ENCODE data around the gene GRIN3B. TPM values are rescaled to one million over a fixed set of nuclear protein-coding genes. Genes with fewer than 3 reads are reported as not detected.

The GRIN3B gene
- total and polyA plus RNA-seq, 7 experiments from 2014 or later = 0.10 to 0.56 (median 0.19) TPM; not detected in 4

- no peaks in the 10 kb centered on the region for H3K9me3 ChIP-seq (ENCODE audit: control insufficient read depth in 2 of 3, low read length in 3 of 3)
- ChIA-PET CTCF (no interaction called here), POLR2A (no interaction called here)
- no peak overlapping the region for H3K27ac ChIP-seq (ENCODE audit: low read depth, low read length)
- peaks cover 0 to 84% (median 0%) of the 10 kb centered on the region in 3 experiments for H3K36me3 ChIP-seq (ENCODE audit: control insufficient read depth in 2 of 3, insufficient read depth in 3 of 3, low read length in 3 of 3)
- Mint-ChIP-seq H3K4me1 (peaks cover 1 to 8% (median 5%) of the 10 kb centered on the region in 7 donors), H3K36me3 (peaks cover 0 to 8% (median 0%) of the 10 kb centered on the region in 5 donors), H3K9me3 (no peaks in the 10 kb centered on the region), H3K27me3 (no peaks in the 10 kb centered on the region), H3K4me3 (no peak overlapping the region), H3K27ac (no peak overlapping the region)
- ATAC-seq (no peak), DNase-seq (no peak)
- H3K27me3 ChIP-seq (ENCODE audit: control insufficient read depth in 2 of 2, insufficient read depth in 2 of 2, low read length in 2 of 2) = no peaks in the 10 kb centered on the region
- H3K4me1 ChIP-seq (ENCODE audit: control insufficient read depth in 2 of 2, insufficient read depth in 2 of 2, low read length in 2 of 2) = no peaks in the 10 kb centered on the region
- intact Hi-C loops (cut with micrococcal nuclease) = no loop called here
- no peak overlapping the region for H3K4me3 ChIP-seq (ENCODE audit: low read length)
Measured at GRCh38 chr19:990119-990571, 10.1 kb upstream of the GRIN3B start.

DNA sequence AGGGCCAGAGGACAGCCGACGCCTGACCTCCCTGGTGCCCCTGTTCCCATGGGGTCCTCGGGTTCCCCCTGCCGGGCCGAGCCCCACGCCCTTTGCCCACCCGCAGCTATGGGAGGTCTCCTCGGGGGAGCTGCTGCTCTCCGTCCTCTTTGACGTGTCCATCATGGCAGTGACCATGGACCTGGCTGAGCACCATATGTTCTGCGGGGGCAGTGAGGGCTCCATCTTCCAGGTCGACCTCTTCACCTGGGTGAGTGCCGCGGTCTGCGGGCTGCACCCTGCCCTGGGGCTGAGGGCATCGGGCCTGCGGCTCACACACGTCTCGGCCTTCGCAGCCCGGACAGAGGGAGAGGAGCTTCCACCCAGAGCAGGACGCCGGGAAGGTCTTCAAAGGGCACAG is 9.5 kb upstream of the GRIN3B start:
- peak overlapping the region; percentile 12 for H3K27ac ChIP-seq (ENCODE audit: low read depth, low read length)
- no peaks in the 10 kb centered on the region for H3K27me3 ChIP-seq (ENCODE audit: control insufficient read depth in 2 of 2, insufficient read depth in 2 of 2, low read length in 2 of 2)
- no peaks in the 10 kb centered on the region for H3K9me3 ChIP-seq (ENCODE audit: control insufficient read depth in 2 of 3, low read length in 3 of 3)
- H3K36me3 Mint-ChIP-seq = peaks cover 0 to 8% (median 0%) of the 10 kb centered on the region in 5 donors
- no peak overlapping the region for H3K27ac Mint-ChIP-seq
- H3K4me3 Mint-ChIP-seq = no peak overlapping the region
- intact Hi-C loops (cut with micrococcal nuclease) = no loop called here
- ATAC-seq = no peak
- H3K27me3 Mint-ChIP-seq = no peaks in the 10 kb centered on the region
- peaks cover 0 to 4% of the 10 kb centered on the region in 2 donors for H3K4me1 ChIP-seq (ENCODE audit: control insufficient read depth in 2 of 2, insufficient read depth in 2 of 2, low read length in 2 of 2)
- H3K4me3 ChIP-seq (ENCODE audit: low read length) = no peak overlapping the region
- DNase-seq = no peak
- peaks cover 0 to 83% (median 0%) of the 10 kb centered on the region in 3 experiments for H3K36me3 ChIP-seq (ENCODE audit: control insufficient read depth in 2 of 3, insufficient read depth in 3 of 3, low read length in 3 of 3)
- no peaks in the 10 kb centered on the region for H3K9me3 Mint-ChIP-seq
- H3K4me1 Mint-ChIP-seq = peaks cover 0 to 4% (median under 1%) of the 10 kb centered on the region in 7 donors
- ChIA-PET POLR2A (interaction anchor here (0.8 kb wide), 1 partner anchor 181 kb away, joined by 3 read pairs; no protein-coding TSS in a partner anchor), CTCF (no interaction called here)

- H3K27me3 Mint-ChIP-seq = peaks cover 0 to 2% (median 0%) of the 10 kb centered on the region in 5 donors
- no peak overlapping the region for H3K27ac Mint-ChIP-seq
- peak overlapping the region; percentile 12 for H3K27ac ChIP-seq (ENCODE audit: low read depth, low read length)
- peaks cover 5 to 10% of the 10 kb centered on the region in 2 donors for H3K4me1 ChIP-seq (ENCODE audit: control insufficient read depth in 2 of 2, insufficient read depth in 2 of 2, low read length in 2 of 2)
- ATAC-seq = peak; percentile 79
- no peaks in the 10 kb centered on the region for H3K27me3 ChIP-seq (ENCODE audit: control insufficient read depth in 2 of 2, insufficient read depth in 2 of 2, low read length in 2 of 2)
- intact Hi-C loops (cut with micrococcal nuclease) = no loop called here
- ChIA-PET CTCF (no interaction called here), POLR2A (interaction anchor here (0.8 kb wide), 1 partner anchor 180 kb away, joined by 3 read pairs; no protein-coding TSS in a partner anchor)
- peak in 7 of 9 donors; percentile 22 to 84 (median 31) for DNase-seq
- peaks cover under 1 to 6% (median 2%) of the 10 kb centered on the region in 7 donors for H3K4me1 Mint-ChIP-seq
- H3K4me3 Mint-ChIP-seq = no peak overlapping the region
- peaks cover 0 to 77% (median 0%) of the 10 kb centered on the region in 3 experiments for H3K36me3 ChIP-seq (ENCODE audit: control insufficient read depth in 2 of 3, insufficient read depth in 3 of 3, low read length in 3 of 3)
- no peaks in the 10 kb centered on the region for H3K9me3 Mint-ChIP-seq
- H3K4me3 ChIP-seq (ENCODE audit: low read length) = no peak overlapping the region
- peaks cover 0 to 8% (median 0%) of the 10 kb centered on the region in 5 donors for H3K36me3 Mint-ChIP-seq
- H3K9me3 ChIP-seq (ENCODE audit: control insufficient read depth in 2 of 3, low read length in 3 of 3) = no peaks in the 10 kb centered on the region
Measured at GRCh38 chr19:991174-991931, 8.9 kb upstream of the GRIN3B start.

DNA sequence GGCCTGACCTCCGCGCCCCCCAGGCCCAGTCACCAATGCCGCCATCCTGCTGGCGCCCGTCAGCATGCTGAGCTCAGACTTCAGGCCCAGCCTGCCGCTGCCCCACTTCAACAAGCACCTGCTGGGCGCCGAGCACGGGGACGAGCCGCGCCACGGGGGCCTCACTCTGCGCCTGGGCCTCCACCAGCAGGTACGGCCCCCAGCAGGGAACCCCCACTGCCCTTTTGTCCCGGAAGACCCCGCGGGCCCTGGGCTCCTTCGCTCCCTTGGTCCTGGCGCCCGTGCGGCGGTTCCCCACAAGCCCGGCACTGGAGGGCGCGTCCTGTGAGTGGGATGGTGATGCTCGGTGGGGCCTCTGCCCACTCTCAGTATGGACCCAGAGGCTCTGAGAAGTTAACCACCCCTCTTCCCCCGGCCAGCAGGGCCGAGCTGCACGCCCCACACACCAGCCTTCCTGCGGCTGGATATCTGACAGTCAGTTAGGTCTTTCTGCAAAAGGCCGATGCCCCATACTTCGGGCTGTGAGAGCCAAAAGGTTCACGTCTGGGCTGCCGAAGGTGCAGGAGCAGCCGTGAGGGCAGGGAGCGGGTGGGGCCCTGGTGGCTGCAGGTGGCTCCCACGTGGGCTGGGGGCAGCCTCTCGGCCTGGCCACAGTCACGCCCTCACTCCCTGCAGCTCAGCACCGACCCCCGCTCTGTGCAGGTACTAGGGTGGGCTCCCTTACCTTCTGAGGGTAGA is 8.1 kb upstream of the GRIN3B start:
- peaks cover 0 to 71% (median 0%) of the 10 kb centered on the region in 3 experiments for H3K36me3 ChIP-seq (ENCODE audit: control insufficient read depth in 2 of 3, insufficient read depth in 3 of 3, low read length in 3 of 3)
- intact Hi-C loops (cut with micrococcal nuclease) = no loop called here
- H3K4me3 ChIP-seq (ENCODE audit: low read length) = no peak overlapping the region
- no peak for ATAC-seq
- peaks cover 12 to 13% of the 10 kb centered on the region in 2 donors for H3K4me1 ChIP-seq (ENCODE audit: control insufficient read depth in 2 of 2, insufficient read depth in 2 of 2, low read length in 2 of 2)
- no peaks in the 10 kb centered on the region for H3K9me3 ChIP-seq (ENCODE audit: control insufficient read depth in 2 of 3, low read length in 3 of 3)
- ChIA-PET POLR2A (no interaction called here), CTCF (no interaction called here)
- peaks cover 0 to 9% (median 0%) of the 10 kb centered on the region in 5 donors for H3K27me3 Mint-ChIP-seq
- H3K36me3 Mint-ChIP-seq = peaks cover 0 to 6% (median 0%) of the 10 kb centered on the region in 5 donors
- no peak overlapping the region for H3K4me3 Mint-ChIP-seq
- H3K4me1 Mint-ChIP-seq = peaks cover 6 to 10% (median 7%) of the 10 kb centered on the region in 7 donors
- H3K9me3 Mint-ChIP-seq = no peaks in the 10 kb centered on the region
- no peak overlapping the region for H3K27ac ChIP-seq (ENCODE audit: low read depth, low read length)
- no peak overlapping the region for H3K27ac Mint-ChIP-seq
- no peak for DNase-seq
- H3K27me3 ChIP-seq (ENCODE audit: control insufficient read depth in 2 of 2, insufficient read depth in 2 of 2, low read length in 2 of 2) = no peaks in the 10 kb centered on the region

DNA sequence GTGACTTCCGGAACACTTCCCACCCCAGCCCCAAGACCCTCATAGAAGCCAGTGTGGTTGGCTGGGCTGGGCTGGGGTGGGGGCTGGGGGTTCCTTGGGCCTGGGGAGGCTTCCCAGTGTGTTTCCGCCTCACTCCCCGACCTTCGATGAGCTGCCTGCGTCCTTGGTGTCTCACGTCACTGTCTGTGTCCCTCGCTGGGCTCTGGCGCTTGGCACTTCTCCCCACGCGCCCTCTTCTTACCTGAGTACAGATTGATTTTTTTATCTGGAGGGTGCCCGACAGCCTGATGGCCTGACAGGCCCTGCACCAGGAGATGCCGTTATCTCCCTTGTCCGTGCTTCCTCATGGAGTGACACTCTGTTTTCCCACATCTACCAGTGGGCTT is 7.6 kb upstream of the GRIN3B start:
- Histone ChIP-seq H3K4me3 (ENCODE audit: low read length) (no peak overlapping the region), H3K27ac (ENCODE audit: low read depth, low read length) (no peak overlapping the region), H3K4me1 (ENCODE audit: control insufficient read depth in 2 of 2, insufficient read depth in 2 of 2, low read length in 2 of 2) (peaks cover 14 to 18% of the 10 kb centered on the region in 2 donors), H3K36me3 (ENCODE audit: control insufficient read depth in 2 of 3, insufficient read depth in 3 of 3, low read length in 3 of 3) (peaks cover 0 to 66% (median 0%) of the 10 kb centered on the region in 3 experiments), H3K9me3 (ENCODE audit: control insufficient read depth in 2 of 3, low read length in 3 of 3) (no peaks in the 10 kb centered on the region), H3K27me3 (ENCODE audit: control insufficient read depth in 2 of 2, insufficient read depth in 2 of 2, low read length in 2 of 2) (no peaks in the 10 kb centered on the region)
- Mint-ChIP-seq H3K4me1 (peaks cover 6 to 10% (median 7%) of the 10 kb centered on the region in 7 donors), H3K27me3 (peaks cover 0 to 13% (median 0%) of the 10 kb centered on the region in 5 donors), H3K4me3 (no peak overlapping the region), H3K27ac (peak overlapping the region in 1 of 9 donors; percentile 67), H3K9me3 (no peaks in the 10 kb centered on the region), H3K36me3 (peaks cover 0 to 6% (median 0%) of the 10 kb centered on the region in 5 donors)
- DNase-seq = no peak
- CTCF ChIA-PET = no interaction called here
- ATAC-seq = no peak
- POLR2A ChIA-PET = no interaction called here
- intact Hi-C loops (cut with micrococcal nuclease) = no loop called here

- ATAC-seq (no peak), DNase-seq (no peak)
- no peak overlapping the region for H3K4me3 ChIP-seq (ENCODE audit: low read length)
- Mint-ChIP-seq H3K4me3 (peak overlapping the region in 1 of 10 donors; percentile 58), H3K4me1 (peaks cover 6 to 8% (median 7%) of the 10 kb centered on the region in 7 donors), H3K27me3 (peaks cover 0 to 20% (median 5%) of the 10 kb centered on the region in 5 donors), H3K27ac (peak overlapping the region in 2 of 9 donors; percentile 52 to 54), H3K9me3 (no peaks in the 10 kb centered on the region), H3K36me3 (peaks cover 0 to 5% (median 0%) of the 10 kb centered on the region in 5 donors)
- H3K36me3 ChIP-seq (ENCODE audit: control insufficient read depth in 2 of 3, insufficient read depth in 3 of 3, low read length in 3 of 3) = peaks cover 0 to 58% (median 0%) of the 10 kb centered on the region in 3 experiments
- intact Hi-C loops (cut with micrococcal nuclease) = no loop called here
- no peak overlapping the region for H3K27ac ChIP-seq (ENCODE audit: low read depth, low read length)
- peaks cover 14 to 18% of the 10 kb centered on the region in 2 donors for H3K4me1 ChIP-seq (ENCODE audit: control insufficient read depth in 2 of 2, insufficient read depth in 2 of 2, low read length in 2 of 2)
- POLR2A ChIA-PET = no interaction called here
- no peaks in the 10 kb centered on the region for H3K27me3 ChIP-seq (ENCODE audit: control insufficient read depth in 2 of 2, insufficient read depth in 2 of 2, low read length in 2 of 2)
- H3K9me3 ChIP-seq (ENCODE audit: control insufficient read depth in 2 of 3, low read length in 3 of 3) = no peaks in the 10 kb centered on the region
- CTCF ChIA-PET = no interaction called here
Measured at GRCh38 chr19:993361-993830, 6.8 kb upstream of the GRIN3B start.
